Upper lobe of left lung (tissue), 4 donors: ENCODE measurements around the gene PPM1H.

ENCODE experiments used
- CTCF ChIP-seq, 6 experiments: fragments of 450-650 bp in 4 of 6; fragments of 200-600 bp in 2 of 6; sonication (generic) in 2 of 6; IDR thresholded peaks; one replicate each; pipeline ENCODE4 v1.5.1; 2016 to 2019; ENCODE audit warnings: antibody characterized with exemption in 6 of 6
- EP300 ChIP-seq, 4 donors: sonication (generic); formaldehyde crosslinking; IDR thresholded peaks; one replicate each; pipeline ENCODE4 v1.5.1; 2017; ENCODE audit warnings: antibody characterized with exemption in 4 of 4, control low read depth in 2 of 4
- POLR2AphosphoS5 ChIP-seq, 2 donors: sonication (generic); formaldehyde crosslinking; IDR thresholded peaks; one replicate each; pipeline ENCODE4 v1.5.1; 2017; ENCODE audit warnings: antibody characterized with exemption in 2 of 2

- TF ChIP-seq POLR2AphosphoS5 (IDR thresholded peaks at IDR 0.05) (no peak), EP300 (IDR thresholded peaks at IDR 0.05) (no peak), CTCF (IDR thresholded peaks at IDR 0.05) (no peak)
Measured at GRCh38 chr12:62621101-62621638, 313.8 kb downstream of the PPM1H start.
